Body of pancreas (tissue), 4 donors: ENCODE data around the gene SETBP1. TPM values are rescaled to one million over a fixed set of nuclear protein-coding genes. Genes with fewer than 3 reads are reported as not detected.

Experiments
- ATAC-seq: fragments of 150-250 bp; one replicate; pipeline ENCODE4 v1.9.1; 2016
- DNase-seq, 4 donors: peaks; one replicate each; pipeline ENCODE4 v3.0.0-alpha.2; 2019
- H3K27ac ChIP-seq, 4 donors: fragments of 200-600 bp; sonication (generic); 1 replicate in 3 of 4; 2 replicates in 1 of 4; pipeline versions ENCODE4 v1.5.1 to v1.6.1; 2016 to 2019; ENCODE audit warnings: mild to moderate bottlenecking in 1 of 4, mixed read lengths in 1 of 4, moderate library complexity in 1 of 4
- H3K27me3 ChIP-seq, 2 donors: fragments of 200-600 bp; sonication (generic); one replicate each; pipeline ENCODE4 v1.6.0; 2016; ENCODE audit warnings: mild to moderate bottlenecking in 1 of 2
- H3K36me3 ChIP-seq, 2 donors: fragments of 200-600 bp; sonication (generic); replicated peaks in 1 of 2; 2 replicates each; pipeline ENCODE4 v1.5.1; 2016; ENCODE audit warnings: low read depth in 2 of 2; ENCODE audit not compliant: insufficient read depth in 1 of 2
- H3K4me1 ChIP-seq: fragments of 200-600 bp; sonication (generic); one replicate; pipeline ENCODE4 v1.6.0; 2016
- H3K4me3 ChIP-seq, 2 donors: fragments of 200-600 bp; sonication (generic); 1 replicate in 1 of 2; 2 replicates in 1 of 2; pipeline ENCODE4 v1.5.1; 2016 to 2019
- H3K9me3 ChIP-seq, 3 donors: fragments of 200-600 bp; sonication (generic); 1 replicate in 2 of 3; 2 replicates in 1 of 3; pipeline ENCODE4 v1.5.1; 2016
- CTCF ChIP-seq, 7 experiments: fragments of 450-650 bp in 4 of 7; fragments of 200-600 bp in 3 of 7; sonication (generic) in 3 of 7; IDR thresholded peaks; one replicate each; pipeline ENCODE4 v1.5.1; 2016 to 2019; ENCODE audit warnings: antibody characterized with exemption in 7 of 7
- POLR2A ChIP-seq, 3 donors: fragments of 450-650 bp; IDR thresholded peaks; one replicate each; pipeline ENCODE4 v1.6.1; 2016; ENCODE audit warnings: antibody characterized with exemption in 3 of 3, mild to moderate bottlenecking in 2 of 3
- WGBS, 2 donors: methylation state at CpG; one replicate each; pipeline ENCODE4 v1.1.5; 2017; 5-methylcytosine and 5-hydroxymethylcytosine counted together
- intact Hi-C: fragments of 100-400 bp; cut with DNase I; formaldehyde crosslinking; loops from one replicate; pipeline ENCODE4 v1.15.1; 2023
- total RNA-seq, 2 donors: library from RNA; depleted of rRNA; stranded (reverse); fragments of >200 nt; gene quantifications; one replicate each; pipeline ENCODE4 v1.1.0, GENCODE V29; 2016

Gene SETBP1
- total RNA-seq, 2 donors from 2014 or later, result 23.6 to 37.2 TPM

DNA sequence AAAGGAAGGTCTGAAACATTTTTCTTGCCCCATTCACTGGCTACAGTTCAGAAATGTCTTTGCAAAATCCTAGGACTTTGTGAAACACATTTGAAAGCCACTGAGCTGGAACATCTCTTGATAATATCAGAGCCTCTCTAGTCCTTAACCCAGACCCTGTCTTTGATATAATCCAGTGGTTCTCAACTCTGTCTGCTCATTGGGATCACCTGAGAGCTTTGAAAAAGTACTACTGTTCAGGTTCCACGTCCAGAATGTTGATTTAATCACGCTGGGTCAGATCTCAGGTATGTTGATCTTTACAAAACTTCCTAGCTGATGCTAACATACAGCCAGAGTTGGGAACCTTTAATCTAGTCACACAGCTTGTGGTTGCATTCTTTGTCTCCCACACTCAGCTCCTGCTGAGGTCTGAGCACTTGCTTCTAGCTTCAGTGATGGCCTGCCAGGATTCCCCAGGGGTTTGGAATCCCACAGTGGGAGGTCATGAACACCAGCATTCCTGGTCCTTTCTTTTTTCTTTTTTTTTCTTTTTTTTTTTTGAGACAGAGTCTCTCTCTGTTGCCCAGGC lies 262.7 kb downstream of the SETBP1 start:
- intact Hi-C loops, result no loop called here
- ATAC-seq (peak; percentile 45), DNase-seq (peak in 1 of 4 donors; percentile 42)
- WGBS, 2 donors, result 0 to 31% methylated on average over 2 of the region's 2 CpGs
- H3K4me3 ChIP-seq, result no peak overlapping the region
- H3K36me3 ChIP-seq, result no peaks in the 10 kb centered on the region
- peaks cover 47% of the 10 kb centered on the region for H3K4me1 ChIP-seq
- no peaks in the 10 kb centered on the region for H3K27me3 ChIP-seq
- H3K27ac ChIP-seq, result peak overlapping the region in 2 of 4 donors; percentile 16 to 30
- no peak for TF ChIP-seq CTCF (IDR thresholded peaks at IDR 0.05)
- no peak for TF ChIP-seq POLR2A (IDR thresholded peaks at IDR 0.05)
- H3K9me3 ChIP-seq, result no peaks in the 10 kb centered on the region

DNA sequence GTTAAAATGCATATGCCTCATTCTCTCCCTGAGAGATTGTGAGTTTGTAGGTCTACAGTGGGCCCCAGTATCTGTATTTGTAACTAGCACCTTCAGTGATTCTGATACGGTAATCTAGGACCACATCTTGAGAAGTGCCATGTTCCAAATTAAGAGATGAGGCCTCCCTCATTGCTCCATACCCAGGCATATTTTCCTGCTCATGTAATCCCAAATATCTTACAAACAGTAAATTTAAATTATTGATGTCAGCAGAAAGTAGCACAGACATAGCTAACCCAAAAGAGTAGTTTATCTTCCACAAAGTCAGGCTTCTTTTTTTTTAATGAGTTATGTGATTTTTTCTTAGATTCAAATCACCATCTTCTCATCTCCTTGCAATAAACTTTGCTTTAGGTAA lies 263.8 kb downstream of the SETBP1 start:
- WGBS, 2 donors, result 86 to 100% methylated on average over 1 of the region's 1 CpG
- no peak for ATAC-seq

GRCh38 chr18:44945888-44946401 lies 265.3 kb downstream of the SETBP1 start:
- Histone ChIP-seq H3K4me3 (no peak overlapping the region), H3K9me3 (no peaks in the 10 kb centered on the region), H3K4me1 (peaks cover 33% of the 10 kb centered on the region), H3K27ac (peak overlapping the region in 1 of 4 donors; percentile 21), H3K27me3 (no peaks in the 10 kb centered on the region), H3K36me3 (no peaks in the 10 kb centered on the region)
- ATAC-seq (no peak), DNase-seq (no peak)
- WGBS, 2 donors, result 73 to 87% methylated on average over 4 of the region's 4 CpGs
- intact Hi-C loops, result no loop called here
- no peak for TF ChIP-seq CTCF (IDR thresholded peaks at IDR 0.05)
- no peak for TF ChIP-seq POLR2A (IDR thresholded peaks at IDR 0.05)

More for the DNA sequence above, 263.8 kb downstream of the SETBP1 start:
- Histone ChIP-seq H3K4me3 (no peak overlapping the region), H3K4me1 (peaks cover 36% of the 10 kb centered on the region), H3K9me3 (no peaks in the 10 kb centered on the region), H3K27ac (no peak overlapping the region), H3K36me3 (no peaks in the 10 kb centered on the region), H3K27me3 (no peaks in the 10 kb centered on the region)
- DNase-seq, result no peak
- intact Hi-C loops, result no loop called here
- no peak for TF ChIP-seq CTCF (IDR thresholded peaks at IDR 0.05)
- no peak for TF ChIP-seq POLR2A (IDR thresholded peaks at IDR 0.05)

GRCh38 chr18:44946529-44947113 lies 265.9 kb downstream of the SETBP1 start:
- intact Hi-C loops, result no loop called here
- 52 to 71% methylated on average over 4 of the region's 4 CpGs for WGBS, 2 donors

More at GRCh38 chr18:44946529-44947113, 265.9 kb downstream of the SETBP1 start:
- H3K4me1 ChIP-seq, result peaks cover 26% of the 10 kb centered on the region
- no peak overlapping the region for H3K4me3 ChIP-seq
- TF ChIP-seq POLR2A (IDR thresholded peaks at IDR 0.05), result no peak
- TF ChIP-seq CTCF (IDR thresholded peaks at IDR 0.05), result no peak
- no peak for DNase-seq
- no peaks in the 10 kb centered on the region for H3K9me3 ChIP-seq
- no peak for ATAC-seq
- H3K27me3 ChIP-seq, result no peaks in the 10 kb centered on the region
- H3K36me3 ChIP-seq, result no peaks in the 10 kb centered on the region
- H3K27ac ChIP-seq, result peak overlapping the region in 1 of 4 donors; percentile 21
